GM12878 (cell line): Measurements from ENCODE around the gene WARS2. TPM values are rescaled to one million over a fixed set of nuclear protein-coding genes. Genes with fewer than 3 reads are reported as not detected.

Source experiments
- ATAC-seq: fragments of 200-7000 bp; cut with Tn5 transposase; 3 replicates; pipeline ENCODE4 v1.9.1; 2020; ENCODE audit warnings: mild to moderate bottlenecking, moderate library complexity
- BruUV-seq: library from RNA; stranded (reverse); fragments of 400-500 nt; replicated peaks from 2 replicates; lab custom pipeline; 2021; lab: Mats Ljungman, UMichigan
- CTCF ChIA-PET: fragments of 300-600 bp; sonication (Branson Sonifier 250); formaldehyde crosslinking; extraction: SDS; loops from one replicate; lab custom pipeline; 2021; ENCODE audit warnings: inconsistent platforms; lab: Yijun Ruan, JAX
- POLR2A ChIA-PET: fragments of 350-600 bp; formaldehyde crosslinking; extraction: SDS; loops from one replicate; lab custom pipeline; 2021; ENCODE audit warnings: inconsistent platforms; lab: Charles Lee
- RAD21 ChIA-PET: fragments of 300-600 bp; sonication (Branson Sonifier 250); formaldehyde crosslinking; loops from one replicate; lab custom pipeline; 2023; ENCODE audit warnings: antibody characterized with exemption; ENCODE audit not compliant: unreplicated experiment; lab: Charles Lee
- SMC1A ChIA-PET: fragments of 300-600 bp; sonication (Branson Sonifier 250); formaldehyde crosslinking; loops from one replicate; lab custom pipeline; 2023; ENCODE audit not compliant: unreplicated experiment, uncharacterized antibody; lab: Charles Lee
- DNase-seq: peaks from one replicate; pipeline ENCODE4 v3.0.0-alpha.2; 2011; ENCODE audit warnings: low read depth, low spot score
- FAIRE-seq: peaks from 3 replicates; lab custom pipeline; 2011; peaks lifted over from hg19 to GRCh38; lab: Jason Lieb, UNC
- H2AFZ ChIP-seq: 2 replicates; pipeline ENCODE4 v1.6.0; 2011; ENCODE audit warnings: low read depth, low read length, control low read depth; ENCODE audit not compliant: control insufficient read depth
- H3K27ac ChIP-seq: 2 replicates; pipeline ENCODE4 v1.5.1; 2011; ENCODE audit warnings: control low read depth; ENCODE audit not compliant: control insufficient read depth, insufficient read depth
- H3K27me3 ChIP-seq, 2 experiments: replicated peaks in 1 of 2; 2 replicates each; pipeline versions ENCODE4 v1.6.0 to v1.6.1; 2011; ENCODE audit warnings: low read length in 1 of 2; ENCODE audit not compliant: control insufficient read depth in 2 of 2, insufficient read depth in 2 of 2
- H3K36me3 ChIP-seq, 2 experiments: 2 replicates each; pipeline ENCODE4 v1.5.1; 2011; ENCODE audit warnings: low read length in 1 of 2; ENCODE audit not compliant: control insufficient read depth in 2 of 2, insufficient read depth in 2 of 2
- H3K4me1 ChIP-seq: 2 replicates; pipeline ENCODE4 v1.6.1; 2011; ENCODE audit warnings: mild to moderate bottlenecking, low read length, moderate library complexity, mixed read lengths; ENCODE audit not compliant: control insufficient read depth, insufficient read depth
- H3K4me2 ChIP-seq: 2 replicates; pipeline ENCODE4 v1.6.0; 2011; ENCODE audit warnings: control low read depth; ENCODE audit not compliant: control insufficient read depth, insufficient read depth
- H3K4me3 ChIP-seq: fragments of 200-600 bp; sonication (generic); 2 replicates; pipeline ENCODE4 v1.5.1; 2016
- H3K79me2 ChIP-seq: 2 replicates; pipeline ENCODE4 v1.6.0; 2011; ENCODE audit warnings: low read length; ENCODE audit not compliant: control insufficient read depth, insufficient read depth
- H3K9ac ChIP-seq: 2 replicates; pipeline ENCODE4 v1.8.0; 2011; ENCODE audit warnings: low read length, control low read depth, mixed read lengths; ENCODE audit not compliant: control insufficient read depth, insufficient read depth
- H3K9me3 ChIP-seq: replicated peaks from 3 replicates; pipeline ENCODE4 v1.5.1; 2011; ENCODE audit warnings: mild to moderate bottlenecking, low read length; ENCODE audit not compliant: control insufficient read depth, insufficient read depth
- H4K20me1 ChIP-seq: 2 replicates; pipeline ENCODE4 v1.6.0; 2011; ENCODE audit not compliant: control insufficient read depth, insufficient read depth
- CHD2 ChIP-seq: IDR thresholded peaks from 2 replicates; pipeline ENCODE4 v1.6.1; 2011; ENCODE audit warnings: low read depth, low read length, improper control_type of control experiment, borderline replicate concordance
- CREB1 ChIP-seq: IDR thresholded peaks from 2 replicates; pipeline ENCODE4 v1.6.1; 2012; ENCODE audit warnings: low read depth, mild to moderate bottlenecking, inconsistent platforms
- HDAC2 ChIP-seq: fragments of 200-600 bp; sonication (generic); IDR thresholded peaks from 2 replicates; pipeline ENCODE4 v1.6.1; 2017
- LARP7 ChIP-seq: fragments of 450-650 bp; IDR thresholded peaks from 2 replicates; pipeline ENCODE4 v1.6.1; 2017; ENCODE audit warnings: mild to moderate bottlenecking
- MYB ChIP-seq: fragments of 150-350 bp; IDR thresholded peaks from 2 replicates; pipeline ENCODE4 v1.6.1; 2014; ENCODE audit warnings: mild to moderate bottlenecking, low read depth, low read length, borderline replicate concordance
- PAX5 ChIP-seq: IDR thresholded peaks from 2 replicates; pipeline ENCODE4 v1.6.1; 2011; ENCODE audit warnings: low read depth, low read length, borderline replicate concordance
- PAX8 ChIP-seq: fragments of 450-650 bp; IDR thresholded peaks from 2 replicates; pipeline ENCODE4 v1.6.1; 2017; ENCODE audit warnings: mild to moderate bottlenecking, moderate library complexity
- SP1 ChIP-seq: IDR thresholded peaks from one replicate; pipeline ENCODE4 v1.6.1; 2011; ENCODE audit warnings: low read depth, low read length
- SREBF1 ChIP-seq: IDR thresholded peaks from 2 replicates; pipeline ENCODE4 v1.6.1; 2012; ENCODE audit warnings: mild to moderate bottlenecking, low read length
- STAT3 ChIP-seq: IDR thresholded peaks from 2 replicates; pipeline ENCODE4 v1.6.1; 2011; ENCODE audit warnings: low read depth, low read length, improper control_type of control experiment
- TCF7 ChIP-seq: IDR thresholded peaks from 2 replicates; pipeline ENCODE4 v1.6.1; 2014; ENCODE audit warnings: antibody characterized with exemption, borderline replicate concordance
- USF1 ChIP-seq: IDR thresholded peaks from 2 replicates; pipeline ENCODE4 v1.6.1; 2011; ENCODE audit warnings: borderline replicate concordance, low read depth, mild to moderate bottlenecking, moderate library complexity, mixed read lengths, low read length; ENCODE audit not compliant: insufficient read depth; ENCODE audit errors: extremely low read length
- WRNIP1 ChIP-seq: IDR thresholded peaks from 2 replicates; pipeline ENCODE4 v1.6.1; 2011; ENCODE audit warnings: low read depth, low read length, improper control_type of control experiment, borderline replicate concordance
- ZBTB40 ChIP-seq: fragments of 450-650 bp; IDR thresholded peaks from 2 replicates; pipeline ENCODE4 v1.6.1; 2016; ENCODE audit warnings: mild to moderate bottlenecking, moderate library complexity, borderline replicate concordance
- ZNF384 ChIP-seq: IDR thresholded peaks from 2 replicates; pipeline ENCODE4 v1.6.1; 2012; ENCODE audit warnings: low read depth, mild to moderate bottlenecking, low read length, improper control_type of control experiment, borderline replicate concordance
- WGBS: methylation state at CpG from one replicate; pipeline ENCODE4 v1.1.6; 2016; ENCODE audit warnings: low lambda C conversion rate; ENCODE audit not compliant: insufficient replicate concordance, insufficient coverage; ENCODE audit errors: missing lambda C conversion rate; 5-methylcytosine and 5-hydroxymethylcytosine counted together
- in situ Hi-C: fragments of 300-500 bp; cut with MboI; formaldehyde crosslinking; loops from 9 replicates; pipeline ENCODE4 v1.14.3; 2018; ENCODE audit warnings: mixed read lengths
- intact Hi-C: fragments of 100-400 bp; cut with micrococcal nuclease; formaldehyde crosslinking; loops from one replicate; pipeline ENCODE4 v1.14.2; 2022; ENCODE audit not compliant: unreplicated experiment
- polyA plus RNA-seq, 11 experiments: library from polyadenylated mRNA; depleted of rRNA in 4 of 11; unstranded in 6 of 11; stranded (reverse) in 5 of 11; fragments of >200 nt; fragmentation: Nextera tagmentation in 4 of 11; fragmentation: Illumina TruSeq in 1 of 11; extraction: Ambion mirVana in 4 of 11; extraction: Trizol in 1 of 11; gene quantifications; 1 replicate in 1 of 11; 2 replicates in 10 of 11; pipeline versions ENCODE4 v1.2.1 to v1.2.3, GENCODE V29; 2011 to 2016; ENCODE audit warnings: inconsistent platforms in 2 of 11, missing spikeins in 2 of 11, low read depth in 1 of 11
- total RNA-seq, 4 experiments: library from RNA; depleted of rRNA in 3 of 4; stranded (reverse); fragments of >200 nt in 3 of 4; fragmentation: Illumina TruSeq in 1 of 4; extraction: Trizol in 1 of 4; gene quantifications; 2 replicates each; pipeline versions ENCODE4 v1.2.1 to v1.2.3, GENCODE V29; 2013 to 2021
- TF ChIP-seq, protein P1 (sequence below): IDR thresholded peaks from 2 replicates; pipeline ENCODE4 v1.6.1; 2012; ENCODE audit warnings: low read depth, low read length, improper control_type of control experiment
- TF ChIP-seq, protein P2 (sequence below): fragments of 450-650 bp; IDR thresholded peaks from 2 replicates; pipeline ENCODE4 v1.6.1; 2017; ENCODE audit warnings: mild to moderate bottlenecking, moderate library complexity

The WARS2 gene
- total and polyA plus RNA-seq, 10 of the 15 experiments (the other 5 are each of a cell fraction or from before 2014, with no cell fraction given), result 5.5 to 22.2 (median 14.4) TPM

DNA sequence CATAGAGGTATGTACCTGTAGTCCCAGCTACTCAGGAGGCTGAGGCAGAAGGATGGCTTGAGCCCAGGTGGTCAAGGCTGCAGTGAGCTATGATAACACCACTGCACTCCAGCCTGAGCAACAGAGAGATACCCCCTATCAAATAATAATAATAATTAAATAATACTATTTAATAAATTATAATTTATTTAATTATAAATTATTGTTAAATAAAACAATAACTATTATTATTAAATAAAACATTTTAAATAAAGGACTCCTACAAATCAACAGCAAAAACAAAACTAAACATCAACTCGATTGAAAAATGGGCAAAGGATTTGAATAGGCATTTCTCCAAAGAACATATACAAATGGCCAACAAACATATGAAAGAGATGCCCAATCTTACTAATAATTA is 86.5 kb downstream of the WARS2 start:
- no peaks in the 10 kb centered on the region for H3K36me3 ChIP-seq
- H4K20me1 ChIP-seq, result no peaks in the 10 kb centered on the region
- intact Hi-C loops, result no loop called here
- H3K27ac ChIP-seq, result no peak overlapping the region
- DNase-seq (no peak), FAIRE-seq (no peak), ATAC-seq (no peak)
- WGBS, result 100% methylated on average over 1 of the region's 1 CpG
- ChIA-PET SMC1A (no interaction called here), RAD21 (no interaction called here), CTCF (no interaction called here), POLR2A (no interaction called here)
- no TSS peak for BruUV-seq
- no peaks in the 10 kb centered on the region for H3K79me2 ChIP-seq
- no peak overlapping the region for H3K4me2 ChIP-seq
- no peak overlapping the region for H2AFZ ChIP-seq
- no peak overlapping the region for H3K9ac ChIP-seq
- H3K9me3 ChIP-seq, result no peaks in the 10 kb centered on the region
- no peak overlapping the region for H3K4me3 ChIP-seq
- no peaks in the 10 kb centered on the region for H3K27me3 ChIP-seq
- H3K4me1 ChIP-seq, result no peaks in the 10 kb centered on the region
- in situ Hi-C loops, result no loop called here
- TF ChIP-seq PAX8, result no peak
- TF ChIP-seq, protein P1, sequence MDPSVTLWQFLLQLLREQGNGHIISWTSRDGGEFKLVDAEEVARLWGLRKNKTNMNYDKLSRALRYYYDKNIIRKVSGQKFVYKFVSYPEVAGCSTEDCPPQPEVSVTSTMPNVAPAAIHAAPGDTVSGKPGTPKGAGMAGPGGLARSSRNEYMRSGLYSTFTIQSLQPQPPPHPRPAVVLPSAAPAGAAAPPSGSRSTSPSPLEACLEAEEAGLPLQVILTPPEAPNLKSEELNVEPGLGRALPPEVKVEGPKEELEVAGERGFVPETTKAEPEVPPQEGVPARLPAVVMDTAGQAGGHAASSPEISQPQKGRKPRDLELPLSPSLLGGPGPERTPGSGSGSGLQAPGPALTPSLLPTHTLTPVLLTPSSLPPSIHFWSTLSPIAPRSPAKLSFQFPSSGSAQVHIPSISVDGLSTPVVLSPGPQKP, result no peak
- TF ChIP-seq TCF7, result no peak
- TF ChIP-seq LARP7, result no peak
- no peak for TF ChIP-seq STAT3
- TF ChIP-seq SREBF1, result no peak
- TF ChIP-seq WRNIP1, result no peak
- TF ChIP-seq HDAC2, result no peak
- TF ChIP-seq MYB, result no peak
- TF ChIP-seq SP1, result no peak
- TF ChIP-seq, protein P2, sequence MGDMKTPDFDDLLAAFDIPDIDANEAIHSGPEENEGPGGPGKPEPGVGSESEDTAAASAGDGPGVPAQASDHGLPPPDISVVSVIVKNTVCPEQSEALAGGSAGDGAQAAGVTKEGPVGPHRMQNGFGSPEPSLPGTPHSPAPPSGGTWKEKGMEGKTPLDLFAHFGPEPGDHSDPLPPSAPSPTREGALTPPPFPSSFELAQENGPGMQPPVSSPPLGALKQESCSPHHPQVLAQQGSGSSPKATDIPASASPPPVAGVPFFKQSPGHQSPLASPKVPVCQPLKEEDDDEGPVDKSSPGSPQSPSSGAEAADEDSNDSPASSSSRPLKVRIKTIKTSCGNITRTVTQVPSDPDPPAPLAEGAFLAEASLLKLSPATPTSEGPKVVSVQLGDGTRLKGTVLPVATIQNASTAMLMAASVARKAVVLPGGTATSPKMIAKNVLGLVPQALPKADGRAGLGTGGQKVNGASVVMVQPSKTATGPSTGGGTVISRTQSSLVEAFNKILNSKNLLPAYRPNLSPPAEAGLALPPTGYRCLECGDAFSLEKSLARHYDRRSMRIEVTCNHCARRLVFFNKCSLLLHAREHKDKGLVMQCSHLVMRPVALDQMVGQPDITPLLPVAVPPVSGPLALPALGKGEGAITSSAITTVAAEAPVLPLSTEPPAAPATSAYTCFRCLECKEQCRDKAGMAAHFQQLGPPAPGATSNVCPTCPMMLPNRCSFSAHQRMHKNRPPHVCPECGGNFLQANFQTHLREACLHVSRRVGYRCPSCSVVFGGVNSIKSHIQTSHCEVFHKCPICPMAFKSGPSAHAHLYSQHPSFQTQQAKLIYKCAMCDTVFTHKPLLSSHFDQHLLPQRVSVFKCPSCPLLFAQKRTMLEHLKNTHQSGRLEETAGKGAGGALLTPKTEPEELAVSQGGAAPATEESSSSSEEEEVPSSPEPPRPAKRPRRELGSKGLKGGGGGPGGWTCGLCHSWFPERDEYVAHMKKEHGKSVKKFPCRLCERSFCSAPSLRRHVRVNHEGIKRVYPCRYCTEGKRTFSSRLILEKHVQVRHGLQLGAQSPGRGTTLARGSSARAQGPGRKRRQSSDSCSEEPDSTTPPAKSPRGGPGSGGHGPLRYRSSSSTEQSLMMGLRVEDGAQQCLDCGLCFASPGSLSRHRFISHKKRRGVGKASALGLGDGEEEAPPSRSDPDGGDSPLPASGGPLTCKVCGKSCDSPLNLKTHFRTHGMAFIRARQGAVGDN, result no peak
- TF ChIP-seq PAX5, result no peak
- no peak for TF ChIP-seq CHD2
- no peak for TF ChIP-seq ZNF384
- no peak for TF ChIP-seq USF1
- TF ChIP-seq CREB1, result no peak
- no peak for TF ChIP-seq ZBTB40
